ENCODE data around the gene ZC3H10.
A peak's percentile ranks its signal among the peaks of the same experiment; 100 is the strongest.
"Not testable (repeated sequence)": the region's sequence is repeated elsewhere in the genome, so short reads cannot be mapped to it uniquely, and the experiment has no call there.

ZC3H10 gene

DNA sequence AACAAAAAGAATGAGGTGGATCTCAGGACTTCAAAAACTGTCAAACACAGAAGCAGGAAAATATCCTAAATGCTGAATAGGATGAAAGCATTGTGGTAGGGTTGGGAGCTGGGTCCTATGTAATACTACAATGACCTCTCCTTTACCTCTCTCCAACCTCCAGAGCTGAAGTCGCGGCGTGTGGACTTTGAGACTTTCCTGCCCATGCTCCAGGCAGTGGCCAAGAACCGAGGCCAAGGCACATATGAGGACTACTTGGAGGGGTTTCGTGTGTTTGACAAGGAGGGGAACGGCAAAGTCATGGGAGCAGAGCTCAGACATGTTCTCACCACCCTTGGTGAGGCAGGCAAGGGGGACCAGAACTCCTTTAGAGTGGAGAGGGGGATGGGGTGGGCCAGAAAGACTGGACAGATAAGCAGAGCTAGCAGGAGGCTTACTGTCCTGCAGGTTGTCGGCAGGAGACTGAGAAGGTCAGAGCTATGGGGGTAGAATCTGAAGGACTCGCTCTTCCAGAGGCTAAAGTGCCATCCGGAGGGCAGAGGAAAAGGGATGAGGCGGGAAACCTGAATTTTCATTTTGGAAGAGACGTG is 37.3 kb downstream of the ZC3H10 start:
- Histone ChIP-seq H2BK15ac (ENCODE audit: low read depth, poor library complexity, severe bottlenecking) (no peak overlapping the region), H3K27me3 (ENCODE audit: control insufficient read depth in 1 of 2, insufficient read depth in 1 of 2, low read length in 2 of 2) (no peaks in the 10 kb centered on the region), H2BK5ac (ENCODE audit: low read depth, low read length, poor library complexity, severe bottlenecking) (no peak overlapping the region), H3K27ac (ENCODE audit: low read length, poor library complexity, severe bottlenecking) (no peak overlapping the region), H2BK120ac (ENCODE audit: low read depth, low read length) (no peak overlapping the region), H3K79me1 (replicated peaks; ENCODE audit: low read length, poor library complexity, severe bottlenecking) (peaks cover 19% of the 10 kb centered on the region), H3K18ac (ENCODE audit: low read depth in 1 of 2, low read length in 2 of 2) (no peak overlapping the region), H4K8ac (ENCODE audit: low read length) (no peak overlapping the region), H4K91ac (ENCODE audit: low read length) (no peak overlapping the region), H3K14ac (ENCODE audit: low read length in 2 of 2) (no peak overlapping the region), H3K23ac (ENCODE audit: low read length in 2 of 2) (no peak overlapping the region), H3K4me3 (ENCODE audit: insufficient read depth in 1 of 2, low read depth in 1 of 2, low read length in 2 of 2) (no peak overlapping the region), H2AK5ac (ENCODE audit: low read length, severe bottlenecking) (no peak overlapping the region), H2BK12ac (ENCODE audit: low read length in 2 of 2) (no peak overlapping the region), H3K4ac (ENCODE audit: low read depth in 1 of 2, low read length in 2 of 2) (no peak overlapping the region), H3K4me1 (ENCODE audit: control insufficient read depth, insufficient read depth, low read depth, low read length) (peaks cover 18% of the 10 kb centered on the region), H3K4me2 (ENCODE audit: low read length, poor library complexity, severe bottlenecking) (no peak overlapping the region), H3K36me3 (ENCODE audit: control insufficient read depth in 1 of 2, insufficient read depth in 2 of 2, low read depth in 1 of 2, low read length in 2 of 2) (peaks cover 26 to 30% of the 10 kb centered on the region in 2 experiments), H2AFZ (ENCODE audit: low read depth, low read length) (no peak overlapping the region), H3K9me3 (ENCODE audit: control insufficient read depth, low read length) (no peaks in the 10 kb centered on the region), H3K9ac (ENCODE audit: low read length) (no peak overlapping the region)
- WGBS: 97% methylated on average over 11 of the region's 11 CpGs
- DNase-seq: no peak

GRCh38 chr12:56156464-56157200 is 38.6 kb downstream of the ZC3H10 start:
- peak overlapping the region; percentile 87 for H3K9ac ChIP-seq (ENCODE audit: low read length)
- H3K23ac ChIP-seq (ENCODE audit: low read length in 2 of 2); H2BK120ac ChIP-seq (ENCODE audit: low read depth, low read length); H2BK15ac ChIP-seq (ENCODE audit: low read depth, poor library complexity, severe bottlenecking); H4K91ac ChIP-seq (ENCODE audit: low read length); H3K27me3 ChIP-seq (ENCODE audit: control insufficient read depth in 1 of 2, insufficient read depth in 1 of 2, low read length in 2 of 2); H2AFZ ChIP-seq (ENCODE audit: low read depth, low read length); H3K18ac ChIP-seq (ENCODE audit: low read depth in 1 of 2, low read length in 2 of 2); H4K8ac ChIP-seq (ENCODE audit: low read length); H3K4ac ChIP-seq (ENCODE audit: low read depth in 1 of 2, low read length in 2 of 2); H3K9me3 ChIP-seq (ENCODE audit: control insufficient read depth, low read length); H2BK12ac ChIP-seq (ENCODE audit: low read length in 2 of 2); H2AK5ac ChIP-seq (ENCODE audit: low read length, severe bottlenecking); H2BK5ac ChIP-seq (ENCODE audit: low read depth, low read length, poor library complexity, severe bottlenecking); H3K14ac ChIP-seq (ENCODE audit: low read length in 2 of 2); DNase-seq: not testable (repeated sequence)
- H3K4me2 ChIP-seq (ENCODE audit: low read length, poor library complexity, severe bottlenecking): peak overlapping the region; percentile 64
- WGBS: 92% methylated on average over 21 of the region's 21 CpGs
- H3K36me3 ChIP-seq (ENCODE audit: control insufficient read depth in 1 of 2, insufficient read depth in 2 of 2, low read depth in 1 of 2, low read length in 2 of 2): peaks cover 39 to 43% of the 10 kb centered on the region in 2 experiments
- peak overlapping the region; percentile 98 for H3K27ac ChIP-seq (ENCODE audit: low read length, poor library complexity, severe bottlenecking)
- H3K79me1 ChIP-seq (replicated peaks; ENCODE audit: low read length, poor library complexity, severe bottlenecking): peaks cover 19% of the 10 kb centered on the region
- H3K4me1 ChIP-seq (ENCODE audit: control insufficient read depth, insufficient read depth, low read depth, low read length): peaks cover 27% of the 10 kb centered on the region
- peak overlapping the region in 1 of 2 experiments; percentile 80 for H3K4me3 ChIP-seq (ENCODE audit: insufficient read depth in 1 of 2, low read depth in 1 of 2, low read length in 2 of 2)

GRCh38 chr12:56157201-56158028 is 39.3 kb downstream of the ZC3H10 start:
- no peak overlapping the region for H3K14ac ChIP-seq (ENCODE audit: low read length in 2 of 2)
- peak overlapping the region; percentile 1 for H2BK15ac ChIP-seq (ENCODE audit: low read depth, poor library complexity, severe bottlenecking)
- 18% methylated on average over 43 of the region's 45 CpGs for WGBS

More at GRCh38 chr12:56157201-56158028, 39.3 kb downstream of the ZC3H10 start:
- Histone ChIP-seq H3K23ac (ENCODE audit: low read length in 2 of 2) (peak overlapping the region in 1 of 2 experiments; percentile 23), H2BK120ac (ENCODE audit: low read depth, low read length) (peak overlapping the region; percentile 67), H3K4ac (ENCODE audit: low read depth in 1 of 2, low read length in 2 of 2) (peak overlapping the region; percentile 1 to 71), H3K27me3 (ENCODE audit: control insufficient read depth in 1 of 2, insufficient read depth in 1 of 2, low read length in 2 of 2) (no peaks in the 10 kb centered on the region), H2AK5ac (ENCODE audit: low read length, severe bottlenecking) (no peak overlapping the region), H3K27ac (ENCODE audit: low read length, poor library complexity, severe bottlenecking) (peak overlapping the region; percentile 98), H2AFZ (ENCODE audit: low read depth, low read length) (peak overlapping the region; percentile 8), H4K91ac (ENCODE audit: low read length) (peak overlapping the region; percentile 3), H3K36me3 (ENCODE audit: control insufficient read depth in 1 of 2, insufficient read depth in 2 of 2, low read depth in 1 of 2, low read length in 2 of 2) (peaks cover 47 to 50% of the 10 kb centered on the region in 2 experiments), H3K18ac (ENCODE audit: low read depth in 1 of 2, low read length in 2 of 2) (peak overlapping the region; percentile 7 to 96), H2BK5ac (ENCODE audit: low read depth, low read length, poor library complexity, severe bottlenecking) (peak overlapping the region; percentile 19), H3K9ac (ENCODE audit: low read length) (peak overlapping the region; percentile 87), H3K4me2 (ENCODE audit: low read length, poor library complexity, severe bottlenecking) (peak overlapping the region; percentile 64), H3K4me3 (ENCODE audit: insufficient read depth in 1 of 2, low read depth in 1 of 2, low read length in 2 of 2) (peak overlapping the region; percentile 51 to 80), H2BK12ac (ENCODE audit: low read length in 2 of 2) (peak overlapping the region in 1 of 2 experiments; percentile 59), H3K9me3 (ENCODE audit: control insufficient read depth, low read length) (no peaks in the 10 kb centered on the region), H3K79me1 (replicated peaks; ENCODE audit: low read length, poor library complexity, severe bottlenecking) (peaks cover 19% of the 10 kb centered on the region), H4K8ac (ENCODE audit: low read length) (peak overlapping the region; percentile 8), H3K4me1 (ENCODE audit: control insufficient read depth, insufficient read depth, low read depth, low read length) (peaks cover 30% of the 10 kb centered on the region)
- peak; percentile 94 for DNase-seq
